NCI-H526 treated with DMSO at 0.1 percent for 48 hours (cell line): ENCODE measurements around the gene MMP23B.
"Not testable (repeated sequence)": the region's sequence is repeated elsewhere in the genome, so short reads cannot be mapped to it uniquely, and the experiment has no call there.

Experiments
- DNase-seq: peaks from one replicate; lab custom pipeline; 2025; lab: John Stamatoyannopoulos, UW

Gene MMP23B

GRCh38 chr1:1631782-1632420 is at the start of gene MMP23B:
TSS of gene MMP23B (plus strand) at chr1:1632173. CDS start at chr1:1632219, 46 bp downstream.
- DNase-seq = no peak

GRCh38 chr1:1582585-1583346 is 49.2 kb upstream of the MMP23B start:
- DNase-seq = no peak

- no peak for DNase-seq
These were observed 48.5 kb upstream of the MMP23B start for GRCh38 chr1:1583347-1584010.

- no peak for DNase-seq
These were observed 40.5 kb upstream of the MMP23B start for GRCh38 chr1:1591452-1591851.

- DNase-seq = no peak
These were observed 38.0 kb upstream of the MMP23B start for GRCh38 chr1:1593834-1594601.

GRCh38 chr1:1594602-1595260 is 37.2 kb upstream of the MMP23B start:
- DNase-seq = no peak

GRCh38 chr1:1595341-1595740 is 36.6 kb upstream of the MMP23B start:
- not testable (repeated sequence) for DNase-seq

GRCh38 chr1:1596493-1597274 is 35.3 kb upstream of the MMP23B start:
- DNase-seq = no peak

DNA sequence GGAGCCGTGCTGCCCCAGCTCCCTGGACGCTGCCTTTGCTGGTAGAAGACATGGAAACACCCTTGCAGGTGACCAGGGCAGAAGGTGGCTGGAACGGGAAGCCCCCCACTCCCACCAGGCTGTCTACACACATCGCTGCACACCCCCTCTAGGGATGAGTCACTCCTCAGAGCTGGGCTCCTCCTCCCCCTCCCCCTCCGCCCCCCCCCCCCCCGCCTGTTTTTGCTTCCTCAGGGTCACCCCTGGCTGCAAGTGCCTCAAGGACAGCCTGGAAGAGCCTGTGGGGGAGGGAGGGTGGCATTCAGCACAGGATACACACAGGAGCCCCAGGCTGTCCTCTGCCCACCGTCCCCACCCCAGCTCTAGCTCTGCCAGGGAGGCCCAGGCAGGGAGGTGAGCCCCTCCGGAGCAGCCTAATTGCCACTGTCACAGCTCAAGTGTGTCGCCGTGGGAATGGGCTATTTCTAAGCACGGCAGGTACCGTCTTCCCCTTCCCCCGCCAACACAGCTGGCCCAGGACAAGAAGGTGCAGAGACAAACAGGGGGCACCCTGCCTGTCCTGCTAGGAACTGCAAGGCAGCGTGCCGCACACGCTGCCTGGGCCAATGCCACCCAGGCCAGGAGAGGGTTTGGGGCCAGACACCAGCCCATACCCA is 34.6 kb upstream of the MMP23B start:
- DNase-seq = no peak

DNA sequence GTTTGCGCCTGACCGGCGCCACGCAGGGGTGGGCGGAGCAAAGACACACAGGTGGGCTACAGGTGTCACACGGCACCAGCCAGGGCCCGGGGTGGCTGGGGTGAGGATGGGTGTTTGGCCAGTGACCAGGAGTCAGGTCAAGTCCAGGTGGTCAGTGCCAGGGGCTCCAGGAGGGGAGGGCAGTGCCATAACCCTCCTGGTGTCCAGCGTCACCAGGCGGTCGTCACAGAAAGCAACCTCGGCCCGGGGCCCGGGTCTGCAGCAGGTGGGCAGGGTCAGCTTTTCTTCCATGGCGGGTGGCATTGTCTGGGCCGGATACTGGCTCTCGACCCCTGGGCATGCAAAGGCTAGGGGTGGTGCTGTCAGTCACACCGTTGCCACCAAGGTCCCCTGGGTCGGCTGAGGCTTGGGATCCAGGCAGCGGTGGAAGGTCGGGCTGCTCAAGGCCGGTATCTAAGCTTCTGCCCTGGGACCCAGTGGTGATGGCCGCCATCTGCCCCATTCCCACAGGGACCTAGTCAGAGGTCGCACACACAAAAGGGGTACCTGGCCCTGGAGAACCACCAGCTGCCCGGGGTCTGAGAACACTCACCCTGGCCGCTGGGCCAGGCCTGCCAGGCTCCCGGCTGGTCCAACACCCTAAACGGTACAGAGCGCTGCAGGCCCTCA is 33.8 kb upstream of the MMP23B start:
- no peak for DNase-seq

DNA sequence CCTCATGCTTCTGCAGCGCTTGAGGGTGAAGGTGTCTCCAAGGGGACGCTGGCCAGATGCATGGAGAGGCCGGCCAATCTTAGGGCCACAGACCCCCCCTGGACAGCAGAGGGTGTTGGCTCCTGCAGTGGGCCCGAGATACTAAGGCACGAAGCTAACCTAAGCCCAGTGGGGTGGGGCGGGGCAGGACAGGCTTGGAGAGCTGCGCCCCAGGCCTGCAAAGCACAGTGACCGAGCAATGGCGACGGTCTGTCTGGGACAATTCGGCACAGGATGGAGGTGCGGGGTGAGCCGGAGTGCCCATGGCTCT is 33.3 kb upstream of the MMP23B start:
- no peak for DNase-seq

DNA sequence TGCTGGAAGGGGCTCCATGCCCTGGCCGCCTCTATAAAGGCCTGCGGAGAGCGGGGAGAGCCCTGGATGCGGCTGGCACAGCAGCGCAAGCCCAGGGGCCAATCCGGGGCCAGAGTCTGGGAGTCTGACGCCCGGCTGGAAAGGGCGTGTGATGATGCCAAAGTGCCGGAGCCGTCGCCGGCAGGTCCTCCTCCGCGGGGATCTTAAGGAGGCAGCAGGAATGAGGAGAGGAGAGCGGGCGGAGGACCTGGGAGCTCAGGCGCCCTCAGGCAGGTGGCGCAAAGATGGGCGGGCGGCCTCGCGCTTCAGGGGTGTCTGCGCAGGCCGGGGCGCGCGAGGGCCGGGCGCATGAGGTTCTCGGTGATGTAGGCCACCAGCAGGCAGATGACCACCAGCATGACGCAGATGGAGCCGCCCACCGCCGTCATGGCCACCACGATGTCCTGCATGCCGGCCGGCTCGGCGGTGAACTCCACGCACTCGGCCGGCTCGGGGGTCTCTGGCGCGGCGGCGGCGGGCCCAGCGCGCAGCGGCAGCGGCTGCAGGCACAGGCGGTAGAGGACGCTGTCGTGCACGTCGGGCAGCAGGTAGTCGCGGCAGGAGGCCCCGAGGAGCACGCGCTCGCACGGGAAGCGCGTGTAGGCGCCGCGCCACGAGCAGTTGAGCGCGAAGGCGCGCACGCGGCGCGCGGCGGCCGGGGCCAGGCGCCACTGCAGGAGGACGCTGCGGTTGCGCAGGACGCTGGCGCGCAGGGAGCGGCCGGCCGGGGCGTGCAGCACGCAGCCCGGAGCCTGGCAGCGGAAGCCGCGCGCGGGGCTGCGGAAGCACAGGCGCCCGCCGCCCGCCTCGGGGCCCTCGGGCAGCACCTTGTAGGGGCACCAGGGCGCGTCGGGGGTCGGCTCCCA is 32.7 kb upstream of the MMP23B start:
- no peak for DNase-seq

DNA sequence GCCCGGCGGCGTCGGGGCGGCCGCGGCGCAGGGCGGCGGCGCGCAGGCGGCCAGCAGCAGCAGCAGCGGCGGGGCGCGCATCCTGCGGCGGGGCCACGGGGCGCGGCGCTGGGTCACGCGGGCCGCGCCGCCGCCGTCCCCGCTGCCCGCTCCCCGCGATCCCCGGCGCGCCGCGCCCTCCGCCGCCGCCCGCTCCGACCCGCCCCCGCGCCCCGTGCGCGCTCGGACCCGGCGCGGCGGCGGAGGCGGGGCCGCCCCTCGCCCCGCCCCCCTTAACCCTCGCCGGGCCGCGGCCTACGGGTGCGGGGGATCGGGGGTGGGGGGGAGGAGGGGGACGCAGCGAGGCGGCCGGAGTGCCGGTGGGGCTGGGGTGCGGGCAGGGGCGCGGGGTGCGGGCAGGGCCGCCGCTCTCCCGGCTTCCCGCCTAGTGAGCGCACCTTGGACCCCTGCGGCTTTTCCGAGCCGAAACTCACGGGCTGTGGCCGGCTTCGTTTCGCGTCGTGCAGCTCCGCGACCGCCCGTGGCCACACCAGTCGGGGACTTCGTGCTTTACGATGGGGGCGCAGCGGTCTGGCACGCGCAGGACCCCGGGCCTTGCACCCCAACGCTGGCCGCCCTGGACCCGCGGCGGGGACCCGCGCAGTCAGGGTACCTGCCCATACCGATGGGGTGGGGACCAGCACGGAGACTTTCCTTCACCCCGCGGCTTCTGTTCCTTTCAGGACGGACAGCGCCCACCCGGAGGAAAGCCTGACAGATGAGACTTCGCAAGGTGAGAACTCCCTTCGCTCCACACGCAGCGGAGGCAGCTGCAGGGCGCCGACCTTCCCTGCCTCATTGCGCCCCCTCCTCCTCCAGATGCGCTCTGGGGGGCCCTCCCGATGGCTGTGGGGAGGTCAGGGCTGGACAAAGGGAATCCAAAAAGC is 31.8 kb upstream of the MMP23B start, which contains the start of gene FNDC10:
Gene FNDC10, minus strand, starts transcription at position 201 of the 926 bp plus-strand sequence. Its CDS starts 120 bp downstream, at position 81.
- no peak for DNase-seq

- DNase-seq = no peak
These were observed 31.0 kb upstream of the MMP23B start for GRCh38 chr1:1600861-1601563.

DNA sequence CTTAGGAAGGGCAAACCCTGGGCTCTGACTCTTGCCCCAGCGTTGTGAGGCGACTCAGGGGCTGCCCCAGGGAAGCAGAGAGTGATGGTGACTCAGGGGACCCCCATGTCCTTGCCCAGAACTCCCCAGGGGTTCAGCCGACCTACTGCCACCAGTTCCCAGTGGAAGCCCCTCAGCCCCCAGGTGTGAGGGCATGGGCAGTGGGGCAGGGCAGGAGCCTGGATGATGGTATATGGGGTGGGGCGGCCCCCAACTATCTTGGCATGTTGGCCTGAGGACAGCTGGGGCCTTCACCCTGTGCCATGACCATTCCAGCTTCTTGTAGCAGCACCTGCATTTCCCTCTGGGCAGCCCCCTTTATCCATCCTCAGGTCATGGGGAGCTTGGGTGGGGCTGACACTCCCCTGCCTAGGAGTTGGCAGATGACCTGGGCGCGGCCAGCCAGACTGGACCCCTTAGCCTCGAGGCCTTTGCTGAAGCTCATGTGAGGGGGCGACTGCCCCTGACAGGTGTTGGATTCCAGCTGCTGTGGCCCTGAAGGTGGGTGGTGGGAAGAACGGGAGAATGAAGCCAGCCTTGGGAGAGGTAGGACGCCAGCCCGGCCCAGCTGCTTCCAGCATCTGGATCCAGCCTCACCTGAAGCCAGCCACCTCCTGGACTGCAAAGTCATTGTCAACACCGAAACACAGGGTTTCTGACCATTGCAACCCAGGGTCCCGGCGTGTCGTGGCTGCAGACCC is 30.2 kb upstream of the MMP23B start:
- no peak for DNase-seq

- no peak for DNase-seq
These were observed 29.5 kb upstream of the MMP23B start for GRCh38 chr1:1602304-1602967.
